T-helper 22 cell (primary cell): ENCODE measurements around the gene CCDC57.
A peak's percentile ranks its signal among the peaks of the same experiment; 100 is the strongest.
"Not testable (repeated sequence)": the region's sequence is repeated elsewhere in the genome, so short reads cannot be mapped to it uniquely, and the experiment has no call there.

Experiments
- DNase-seq: peaks from one replicate; pipeline ENCODE4 v3.0.0-alpha.2; 2020; ENCODE audit warnings: low read depth

Gene CCDC57

DNA sequence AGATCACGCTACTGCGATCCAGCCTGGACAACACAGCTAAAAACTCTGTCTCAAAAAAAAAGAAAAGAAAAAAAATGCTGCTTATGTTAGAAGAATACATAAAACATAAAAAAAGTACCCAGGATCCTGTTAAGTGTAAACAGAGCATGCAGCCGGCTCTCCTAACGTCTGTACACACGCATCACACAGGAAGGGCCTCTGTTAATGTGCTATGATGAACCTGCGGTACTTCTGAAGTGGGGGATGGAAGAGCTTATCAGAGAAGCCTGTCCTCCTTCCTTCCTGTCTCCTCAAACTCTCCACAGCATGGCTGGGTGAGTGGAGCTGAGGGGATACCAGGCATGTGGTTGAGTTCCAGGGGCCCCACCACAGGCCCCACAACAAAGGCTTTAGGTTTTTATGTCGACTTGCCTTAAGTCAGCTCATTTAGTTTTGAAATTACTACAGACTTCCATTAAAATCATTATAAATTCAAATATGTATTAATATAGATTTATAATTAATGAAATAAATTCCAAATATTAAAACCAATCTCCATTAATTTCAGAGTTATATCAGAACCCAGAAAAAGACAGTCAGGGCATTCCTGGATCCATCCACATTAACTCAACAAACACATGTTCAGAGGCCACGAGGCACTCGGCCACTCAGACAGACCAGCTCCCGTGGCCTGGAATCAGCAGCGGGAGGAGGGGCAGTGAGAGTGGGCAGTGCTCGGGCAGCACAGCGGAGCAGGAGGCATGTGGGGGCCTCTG lies 11.7 kb downstream of the CCDC57 start:
- peak; percentile 79 for DNase-seq

DNA sequence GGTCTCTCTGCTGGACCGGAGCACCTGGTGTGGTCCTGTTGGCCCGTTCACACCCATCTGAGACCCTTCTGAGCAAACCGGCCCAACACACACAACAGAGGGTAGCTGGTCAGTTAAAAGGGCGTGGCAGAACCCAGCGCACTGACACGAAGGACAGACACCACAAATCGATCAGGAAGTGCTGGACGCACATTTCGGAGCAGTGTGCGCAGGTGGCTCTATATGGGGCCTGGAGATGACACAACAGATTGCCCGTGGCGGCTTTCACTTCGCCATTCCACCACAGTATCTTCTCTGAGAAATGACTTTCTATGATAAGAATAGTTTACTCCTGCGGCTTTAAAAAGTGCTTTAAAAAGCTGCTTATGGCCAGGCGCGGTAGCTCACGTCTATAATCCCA lies 12.5 kb downstream of the CCDC57 start:
- DNase-seq: no peak

DNA sequence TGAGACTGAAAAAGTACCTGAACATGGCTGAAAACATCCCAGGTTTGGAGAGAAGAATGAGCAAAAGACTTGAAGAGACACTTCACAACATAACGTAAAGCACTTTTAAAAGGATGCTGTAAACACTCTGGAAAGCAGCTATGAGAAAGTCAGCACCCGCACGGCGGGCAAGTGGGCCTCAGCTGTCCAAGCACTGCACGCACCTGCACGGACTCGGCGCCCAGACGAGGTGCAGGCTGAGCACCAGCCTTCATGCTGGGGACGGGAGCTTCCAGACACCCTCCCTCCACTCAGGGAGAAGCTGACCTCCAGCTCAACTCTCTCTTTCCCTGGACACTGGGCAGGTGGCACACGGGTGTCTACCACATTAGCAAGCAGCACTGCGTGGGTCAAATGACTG lies 13.1 kb downstream of the CCDC57 start:
- no peak for DNase-seq

DNA sequence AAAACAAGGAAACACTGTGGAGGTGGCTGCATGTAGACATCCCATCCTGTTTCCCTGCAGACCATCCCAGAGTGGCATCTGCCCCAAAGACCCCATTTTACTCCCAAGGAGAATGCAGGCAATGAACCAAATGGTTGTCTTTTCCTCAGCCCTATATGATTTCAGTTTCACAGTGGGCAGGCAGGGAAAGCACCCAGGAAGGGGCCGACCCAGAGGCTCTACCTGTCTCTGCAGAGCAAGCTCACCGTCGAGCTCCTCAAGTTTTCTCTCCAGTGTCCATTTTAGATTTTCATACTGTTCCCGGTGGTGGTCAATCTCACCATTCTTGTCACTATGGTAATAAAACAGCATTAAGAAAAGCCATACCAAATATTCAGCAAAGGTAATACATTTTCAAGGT lies 14.6 kb downstream of the CCDC57 start:
- DNase-seq: no peak

DNA sequence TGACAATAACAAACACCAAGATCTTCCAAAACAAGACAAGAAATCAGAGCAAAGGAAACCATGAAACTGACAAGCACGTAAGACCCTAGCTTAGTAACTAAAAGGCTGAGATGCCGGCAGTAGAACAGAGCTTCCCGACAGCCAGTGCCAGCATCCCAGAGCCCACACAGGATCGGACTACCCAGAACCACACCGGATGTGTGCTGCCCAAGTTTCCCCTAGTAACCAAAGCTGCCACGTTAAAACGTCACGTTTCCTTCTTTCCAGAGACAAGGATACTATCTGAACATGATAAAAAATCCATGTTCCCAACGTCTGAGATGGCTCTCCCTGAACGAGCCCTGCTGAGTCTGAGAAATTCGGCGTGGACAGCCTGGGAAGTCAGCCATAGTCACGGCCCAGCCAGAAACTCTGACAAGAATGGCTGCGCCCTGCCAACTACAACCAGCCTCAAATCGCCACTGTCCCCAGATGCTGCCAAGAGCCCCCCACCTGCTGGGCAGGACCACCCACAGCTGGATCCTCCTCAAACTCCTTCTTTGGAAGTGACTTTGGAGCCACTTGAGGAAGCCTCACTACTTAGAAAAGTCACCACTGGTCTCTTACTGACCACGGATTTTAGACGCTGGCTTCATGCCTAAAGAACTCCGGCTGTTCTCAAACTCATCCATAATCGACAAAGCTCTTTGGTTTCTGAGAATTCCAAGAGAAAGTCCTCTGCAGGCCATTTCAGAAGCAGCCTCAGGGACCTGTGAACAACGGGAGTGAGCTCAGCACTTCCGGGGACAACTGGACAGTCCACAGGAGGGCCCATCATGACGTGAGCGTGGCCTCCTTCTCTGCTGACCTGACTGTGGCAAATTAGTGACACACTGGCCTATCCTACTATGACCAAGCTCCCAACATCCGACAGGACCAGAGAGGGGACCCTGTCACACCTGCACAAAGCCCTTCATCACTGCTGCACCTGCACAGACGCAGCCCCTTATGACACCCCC lies 16.7 kb downstream of the CCDC57 start:
- DNase-seq: no peak

DNA sequence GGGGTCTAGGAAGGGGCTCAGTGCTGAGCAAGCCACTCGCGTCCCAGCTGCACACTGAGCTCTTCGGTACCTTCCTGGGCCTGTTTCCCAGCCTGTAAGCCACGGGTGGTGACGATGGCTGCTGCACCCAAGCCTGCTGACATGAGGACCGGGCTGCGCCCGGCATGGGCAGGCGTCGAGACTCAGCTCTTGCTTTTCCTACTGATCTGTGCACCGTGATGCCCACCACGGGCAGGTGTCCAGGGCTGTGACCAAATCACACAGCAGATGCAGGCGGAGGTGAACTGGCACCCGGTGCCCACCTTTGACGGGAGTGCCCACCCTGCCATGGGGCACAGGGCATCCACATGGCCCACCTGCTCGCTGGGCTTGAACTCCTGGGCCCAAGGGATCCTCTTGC lies 17.9 kb downstream of the CCDC57 start:
- no peak for DNase-seq

DNA sequence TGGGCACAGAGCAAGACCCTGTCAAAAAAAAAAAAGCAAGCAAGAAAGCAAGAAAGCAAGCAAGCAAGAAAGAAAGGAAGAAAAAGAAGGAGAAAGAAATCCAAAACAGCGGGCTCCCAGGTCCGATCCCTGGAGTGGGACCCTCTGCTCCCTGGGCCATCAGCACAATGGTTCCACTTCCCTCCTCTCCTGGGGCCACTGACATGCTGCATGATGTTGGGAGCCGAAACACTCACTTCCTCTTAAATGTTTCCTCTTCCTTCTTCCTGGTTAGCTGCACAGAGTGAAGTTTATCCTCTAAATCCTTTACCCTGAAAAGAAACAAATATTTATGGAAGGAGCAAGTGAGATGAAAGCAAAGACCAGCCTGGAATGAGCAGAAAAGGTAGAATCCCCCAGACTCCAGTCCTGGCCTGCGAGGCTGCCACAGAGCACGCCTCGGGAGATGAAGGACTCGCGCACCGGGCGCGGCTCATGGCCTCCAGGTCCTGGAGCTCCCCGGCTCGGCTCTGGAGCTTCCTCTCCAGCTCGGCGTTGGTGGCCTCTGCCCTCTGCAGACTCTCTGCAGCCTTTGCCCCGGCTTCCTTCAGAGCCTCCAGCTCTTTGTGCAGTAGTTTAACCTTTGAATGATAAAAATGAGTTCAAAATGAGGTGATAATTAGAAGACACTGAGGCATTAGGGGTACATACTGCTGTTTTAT lies 19.0 kb downstream of the CCDC57 start:
- DNase-seq: no peak

DNA sequence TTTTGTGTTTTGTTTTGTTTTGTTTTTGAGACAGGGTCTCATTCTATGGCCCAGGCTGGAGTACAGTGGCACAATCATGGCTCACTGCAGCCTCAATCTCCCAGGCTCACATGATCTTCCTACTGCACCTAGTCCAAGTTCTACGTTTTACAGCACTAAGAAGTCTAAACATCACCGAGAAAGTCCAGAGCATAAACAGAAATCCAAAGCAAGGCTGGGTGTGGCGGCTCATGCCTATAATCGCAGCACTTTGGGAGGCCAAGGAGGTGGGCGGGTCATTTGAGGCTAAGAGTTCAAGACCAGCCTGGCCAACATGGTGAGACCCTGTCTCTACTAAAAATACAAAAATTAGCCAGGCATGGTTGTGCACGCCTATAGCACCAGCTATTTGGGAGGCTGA lies 19.6 kb downstream of the CCDC57 start:
- DNase-seq: not testable (repeated sequence)

DNA sequence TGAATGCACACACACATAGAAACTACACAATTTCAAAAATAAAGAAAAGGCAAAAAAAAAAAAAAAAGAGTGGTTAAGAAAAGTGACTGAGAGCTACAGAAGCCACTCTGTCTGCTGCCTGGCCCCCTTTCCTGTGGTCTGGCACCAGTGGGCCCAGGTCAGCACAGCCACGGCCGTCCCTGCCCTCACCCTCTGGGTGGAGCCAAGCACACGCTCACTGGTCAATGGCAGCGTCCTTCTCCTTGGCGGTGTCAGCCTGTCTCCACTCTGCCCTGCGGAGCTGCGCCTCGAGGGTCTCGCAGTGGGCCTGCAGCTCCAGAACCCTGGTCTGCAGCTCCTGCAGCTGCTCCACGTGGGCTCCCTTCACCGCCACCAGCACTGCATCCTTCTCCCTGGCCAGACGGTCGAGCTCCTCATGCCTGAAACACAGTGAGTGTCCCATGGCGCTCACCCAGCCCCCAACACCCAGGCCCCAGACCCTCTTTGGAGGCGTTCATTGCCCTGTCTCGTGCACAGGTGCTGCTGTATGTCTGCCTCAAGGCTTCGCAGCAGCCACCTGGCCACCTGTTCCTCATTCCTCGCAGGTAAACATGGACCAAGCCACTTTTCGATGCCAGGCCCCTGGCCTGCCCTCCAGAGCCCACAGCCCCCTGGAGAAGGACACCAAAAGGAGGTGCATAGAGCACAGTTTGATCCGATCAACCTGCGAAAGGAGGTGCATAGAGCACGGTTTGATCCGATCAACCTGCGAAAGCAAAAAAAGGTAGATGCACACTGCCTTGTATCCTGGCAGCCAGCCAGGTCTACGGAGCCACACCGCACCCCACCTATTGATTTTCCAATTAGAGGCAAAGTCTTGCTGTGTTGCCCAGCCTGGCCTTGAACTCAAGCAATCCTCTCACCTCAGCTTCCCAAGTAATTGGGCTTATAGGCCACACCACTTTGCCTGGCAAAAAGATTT lies 24.4 kb downstream of the CCDC57 start:
- DNase-seq: no peak

DNA sequence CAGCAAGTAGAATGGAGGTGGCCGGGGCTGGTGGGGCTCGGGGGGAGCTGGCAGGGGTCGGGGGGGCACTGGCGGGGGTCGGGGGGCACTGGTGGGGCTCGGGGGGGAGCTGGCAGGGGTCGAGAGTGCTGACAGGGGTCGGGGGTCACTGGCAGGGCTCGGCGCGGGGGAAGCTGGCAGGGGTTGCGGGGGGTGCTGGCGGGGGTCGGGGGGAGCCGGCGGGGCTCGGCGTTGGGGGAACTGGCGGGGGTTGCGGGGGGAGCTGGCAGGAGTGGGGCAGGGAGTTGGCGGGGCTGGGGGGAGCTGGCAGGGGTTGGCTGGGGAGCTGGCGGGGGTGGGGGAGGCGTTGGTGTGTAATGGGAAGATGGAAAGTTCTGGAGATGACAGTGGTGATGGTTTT lies 25.1 kb downstream of the CCDC57 start:
- no peak for DNase-seq

DNA sequence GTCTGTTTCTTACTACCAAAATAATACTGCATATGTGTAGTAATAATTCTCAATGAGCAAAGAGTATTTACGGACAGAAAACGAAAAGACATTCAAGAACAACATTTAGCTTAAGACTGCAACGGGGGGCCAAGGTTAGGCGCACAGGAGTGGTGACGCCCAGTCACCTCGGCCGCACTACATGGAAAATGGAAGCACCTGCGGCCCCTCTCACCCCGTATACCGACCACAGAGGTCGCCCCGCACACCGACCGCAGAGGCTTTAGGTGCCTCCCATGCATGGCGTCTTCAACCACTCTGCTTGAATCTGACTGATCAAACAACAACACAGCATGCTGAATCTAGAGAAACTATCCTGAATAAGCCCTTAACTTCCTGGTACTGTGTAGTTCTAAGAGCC lies 26.4 kb downstream of the CCDC57 start:
- no peak for DNase-seq

DNA sequence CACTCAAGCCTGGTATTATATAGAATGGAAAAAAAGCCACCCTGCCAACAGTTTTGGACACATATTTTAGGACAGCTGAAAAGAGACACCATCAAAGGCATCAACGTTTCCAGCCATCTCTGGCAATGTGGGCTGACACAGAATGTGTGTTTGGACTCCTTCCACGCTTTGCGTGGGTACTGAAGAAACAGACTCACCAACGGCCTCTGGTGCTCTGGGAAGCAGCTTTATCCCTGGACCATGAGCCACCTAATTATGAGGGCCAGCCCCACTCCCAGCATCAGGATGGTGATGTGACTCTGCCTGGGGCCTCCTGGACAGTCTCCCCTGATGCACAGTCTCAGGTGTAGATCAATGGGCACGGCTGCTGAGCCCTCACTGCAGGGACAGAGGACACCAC lies 27.9 kb downstream of the CCDC57 start:
- no peak for DNase-seq

DNA sequence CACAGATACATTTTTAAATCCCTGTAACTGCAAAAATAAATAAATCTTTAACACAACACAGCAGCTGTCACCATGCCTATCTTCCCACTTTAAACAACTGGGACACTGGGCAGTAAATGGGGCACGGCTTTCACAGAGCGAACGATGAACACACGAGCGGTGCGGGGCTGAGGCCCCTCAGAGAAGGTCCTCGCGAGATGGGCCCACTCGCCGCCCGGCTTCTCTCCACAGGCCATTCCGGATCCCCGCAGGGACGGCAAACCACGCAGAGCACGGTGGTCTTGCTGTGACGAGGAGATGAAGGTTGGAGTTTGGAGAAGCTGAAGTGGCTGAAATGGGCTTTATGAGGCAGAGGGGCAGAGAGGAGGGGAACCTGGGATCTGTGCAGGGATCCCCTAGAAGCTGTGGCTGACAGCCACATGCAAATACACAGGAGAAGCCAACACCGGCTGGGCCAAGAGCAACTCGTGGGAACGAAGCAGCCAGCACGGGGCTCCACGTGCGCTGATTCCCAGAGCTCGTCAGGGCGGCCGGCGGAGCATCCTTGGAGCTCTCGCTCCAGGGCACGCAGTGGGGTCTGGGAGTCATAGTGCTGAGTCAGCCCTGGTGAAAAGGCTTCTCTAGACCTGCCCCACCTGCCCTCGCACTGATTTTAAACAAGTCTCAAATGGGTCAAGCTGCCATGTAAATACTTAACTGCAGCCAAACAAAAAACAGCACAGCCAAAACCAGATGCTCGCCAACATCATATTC lies 31.7 kb downstream of the CCDC57 start:
- no peak for DNase-seq

DNA sequence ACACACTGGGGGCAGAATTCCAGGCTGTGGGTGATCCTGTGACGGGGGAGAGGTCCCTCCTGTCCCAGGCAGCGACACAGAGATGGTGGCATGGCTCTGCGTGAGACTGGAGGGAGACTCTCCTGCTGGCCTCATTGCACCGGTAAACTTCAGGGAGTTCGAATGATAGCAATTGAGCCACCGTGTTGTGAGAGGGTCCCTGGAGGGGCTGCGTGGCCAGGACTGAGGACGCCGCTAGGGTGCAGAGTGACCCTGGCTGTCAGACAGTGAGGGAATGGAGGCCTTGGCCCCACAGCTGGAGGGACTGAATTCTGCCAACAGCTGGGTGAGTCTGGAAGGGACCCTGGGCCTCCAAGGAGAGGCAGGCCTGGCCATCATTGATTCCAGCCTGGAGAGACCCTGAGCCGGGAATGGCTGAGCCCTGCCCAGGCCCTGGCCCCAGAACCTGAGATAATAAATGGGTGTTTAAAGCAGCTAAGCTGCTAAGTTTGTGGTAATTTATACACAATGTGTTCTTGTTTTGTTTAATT lies 32.6 kb downstream of the CCDC57 start:
- DNase-seq: no peak

DNA sequence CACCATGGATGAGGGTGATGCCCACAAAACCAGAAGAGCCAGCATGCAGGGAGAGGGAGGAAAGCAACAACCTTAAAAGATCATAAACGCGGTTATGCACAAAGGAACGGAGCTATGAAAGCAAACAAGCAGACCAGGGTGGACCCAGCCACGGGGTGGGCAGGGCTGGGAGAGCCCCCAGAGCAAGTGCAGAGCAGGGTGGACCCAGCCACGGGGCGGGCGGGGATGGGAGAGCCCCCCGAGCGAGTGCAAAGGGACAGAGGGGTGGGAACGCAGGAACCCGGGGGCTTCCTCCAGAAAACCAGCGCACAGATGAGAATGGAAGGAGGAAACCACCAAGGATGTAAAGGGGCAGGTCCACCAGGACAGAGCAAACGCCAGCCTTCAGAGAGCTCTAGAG lies 33.2 kb downstream of the CCDC57 start:
- no peak for DNase-seq

DNA sequence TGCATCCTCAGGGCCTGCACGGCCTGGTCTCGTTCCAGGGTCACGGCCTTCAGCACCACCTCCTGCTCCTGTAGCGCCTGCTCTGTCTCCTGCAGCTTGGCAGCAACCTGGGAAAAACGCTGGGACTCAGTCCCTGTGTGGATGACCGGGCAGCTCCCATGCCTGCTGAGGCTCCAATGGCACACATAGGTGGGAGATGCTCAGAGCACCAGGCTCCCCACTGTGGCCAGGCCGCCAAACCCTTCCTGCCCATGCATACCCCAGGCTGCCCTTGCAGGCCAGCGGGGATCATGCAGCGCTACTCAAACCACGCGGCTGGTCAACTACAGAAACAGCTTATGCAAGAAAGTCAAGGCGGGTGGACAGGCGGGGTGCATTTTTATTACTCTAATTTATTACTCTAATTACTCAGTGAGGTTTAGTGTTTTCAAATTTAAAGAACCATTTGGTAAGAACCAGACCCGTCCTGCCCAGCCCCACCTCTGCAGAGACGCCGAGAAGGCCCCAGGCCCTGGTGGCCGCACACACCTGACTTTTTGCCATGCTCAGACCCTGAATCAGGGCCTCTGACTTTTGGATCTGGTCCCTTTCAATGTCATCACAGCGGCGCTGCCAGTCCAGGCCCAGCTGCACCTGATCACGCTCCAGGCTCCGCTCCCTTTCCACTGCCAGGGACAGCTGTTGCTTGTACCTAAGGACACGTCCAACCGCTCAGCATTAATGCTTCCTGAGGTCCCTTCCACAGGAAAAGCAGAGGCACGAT lies 34.0 kb downstream of the CCDC57 start:
- DNase-seq: no peak

DNA sequence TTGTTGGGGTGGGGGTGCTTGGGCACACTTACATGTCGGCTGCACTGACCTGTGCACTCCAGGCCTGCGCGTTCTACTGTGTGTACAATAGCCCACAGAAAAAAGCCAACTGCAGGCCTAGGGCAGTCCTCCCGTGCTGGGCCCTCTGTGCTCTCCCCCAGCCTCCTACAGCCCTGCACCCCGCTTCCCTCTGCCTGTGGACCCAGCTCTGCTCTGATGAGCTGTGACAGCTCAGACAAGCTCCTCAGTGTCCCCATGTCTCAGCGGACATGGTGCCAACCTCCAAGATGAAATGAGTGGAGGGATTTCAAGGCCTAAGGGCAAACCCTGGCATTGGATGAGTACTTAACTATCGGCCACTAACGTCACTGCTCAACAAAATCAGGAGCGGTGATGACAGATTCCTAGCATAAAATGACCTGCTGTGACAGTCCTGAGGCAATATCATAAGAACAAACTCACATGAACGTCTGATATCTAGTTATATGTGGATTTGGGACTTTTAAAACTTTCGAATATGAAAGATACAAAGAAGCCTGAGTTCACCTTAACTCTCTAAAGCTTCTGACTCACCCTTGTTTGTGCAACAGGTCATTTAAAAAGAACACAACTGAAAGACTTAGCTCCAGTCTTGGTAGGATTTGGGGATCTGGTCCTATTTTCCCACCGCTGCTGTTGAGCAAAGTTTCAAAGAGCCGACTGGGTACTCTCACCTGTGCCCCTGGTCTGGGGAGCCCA lies 34.7 kb downstream of the CCDC57 start:
- no peak for DNase-seq

DNA sequence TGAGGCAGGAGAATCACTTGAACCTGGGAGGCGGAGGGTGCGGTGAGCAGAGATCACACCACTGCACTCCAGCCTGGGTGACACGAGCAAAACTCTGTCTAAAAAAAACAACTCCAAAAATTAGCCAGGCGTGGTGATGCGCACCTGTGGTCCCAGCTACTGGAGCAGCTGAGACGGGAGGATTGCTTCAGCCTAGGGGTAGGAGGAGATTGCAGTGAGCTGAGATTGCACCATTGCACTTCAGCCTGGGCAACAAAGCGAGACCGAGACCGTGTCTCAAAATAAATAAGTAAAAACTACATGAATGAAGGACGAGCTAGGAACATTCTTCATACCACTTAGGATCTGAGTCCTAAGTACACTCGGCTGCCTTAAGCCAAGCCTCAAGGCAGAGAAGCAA lies 35.4 kb downstream of the CCDC57 start:
- no peak for DNase-seq

DNA sequence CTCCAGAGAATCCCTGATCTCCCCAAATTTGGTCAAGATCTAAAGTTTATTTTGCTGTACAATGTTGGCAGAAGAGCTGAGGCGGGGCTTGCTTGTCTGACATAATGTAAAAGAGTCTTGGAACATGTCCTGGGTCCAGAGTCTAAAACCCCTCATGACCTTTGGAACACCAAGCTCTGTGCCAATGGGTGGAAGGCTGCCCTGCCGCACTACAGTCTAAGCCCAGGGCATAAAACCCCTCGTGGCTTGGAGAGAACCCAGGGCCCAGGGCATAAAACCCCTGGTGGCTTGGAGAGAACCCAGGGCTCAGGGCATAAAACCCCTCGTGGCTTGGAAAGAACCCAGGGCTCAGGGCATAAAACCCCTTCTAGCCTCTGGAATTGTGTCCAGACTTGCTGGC lies 36.7 kb downstream of the CCDC57 start:
- DNase-seq: no peak
